HEK293T (cell line): Measurements from ENCODE around the gene MFAP4.

Source experiments
- CTBP1 ChIP-seq: fragments of 450-650 bp; IDR thresholded peaks from 2 replicates; pipeline ENCODE4 v1.6.1; 2016; ENCODE audit warnings: borderline replicate concordance
- FOXK2 ChIP-seq: fragments of 450-650 bp; IDR thresholded peaks from 2 replicates; pipeline ENCODE4 v1.6.1; 2016; ENCODE audit warnings: mild to moderate bottlenecking

GRCh38 chr17:19431691-19432090 is 44.7 kb upstream of the MFAP4 start:
- no peak for TF ChIP-seq CTBP1
- no peak for TF ChIP-seq FOXK2
